K562 (cell line): Measurements from ENCODE around the gene ING5.

ENCODE experiments used
- BRCA1 ChIP-seq, 2 experiments: fragments of 450-650 bp in 1 of 2; sonication (generic) in 1 of 2; formaldehyde crosslinking in 1 of 2; IDR thresholded peaks; 2 replicates each; pipeline versions ENCODE4 v1.5.0 to v1.6.1; 2017 to 2020; ENCODE audit warnings: mild to moderate bottlenecking in 1 of 2, missing genetic modification reagents in 1 of 2
- DMBX1 ChIP-seq: fragments of 250-450 bp; sonication (Bioruptor Pico); IDR thresholded peaks from 2 replicates; pipeline ENCODE4 v1.8.0; 2022; ENCODE audit warnings: inconsistent platforms, mild to moderate bottlenecking, moderate library complexity, borderline replicate concordance
- EP300 ChIP-seq: IDR thresholded peaks from 2 replicates; pipeline ENCODE4 v1.6.1; 2012; ENCODE audit warnings: low read length, improper control_type of control experiment
- GTF2F1 ChIP-seq: IDR thresholded peaks from 2 replicates; pipeline ENCODE4 v1.6.1; 2011; ENCODE audit warnings: low read depth, low read length, improper control_type of control experiment
- JUN ChIP-seq, 2 experiments: sonication (generic) in 1 of 2; formaldehyde crosslinking in 1 of 2; IDR thresholded peaks; 2 replicates each; pipeline versions ENCODE4 v1.6.1 to v1.8.0; 2012 to 2022; ENCODE audit warnings: borderline replicate concordance in 2 of 2, mild to moderate bottlenecking in 2 of 2, improper control_type of control experiment in 1 of 2, low read depth in 1 of 2, low read length in 1 of 2, missing genetic modification reagents in 1 of 2
- POLR2AphosphoS5 ChIP-seq: IDR thresholded peaks from 2 replicates; pipeline ENCODE4 v1.6.1; 2011; ENCODE audit warnings: mild to moderate bottlenecking, low read depth, low read length, moderate library complexity; ENCODE audit not compliant: control insufficient read depth, insufficient read depth
- PREB ChIP-seq: sonication (generic); formaldehyde crosslinking; IDR thresholded peaks from 2 replicates; pipeline ENCODE4 v1.8.1; 2023; ENCODE audit warnings: mild to moderate bottlenecking, missing genetic modification reagents
- SMAD2 ChIP-seq: fragments of 150-350 bp; IDR thresholded peaks from 2 replicates; pipeline ENCODE4 v1.6.1; 2014; ENCODE audit warnings: low read depth, mild to moderate bottlenecking, low read length
- TAL1 ChIP-seq: fragments of 450-650 bp; IDR thresholded peaks from 2 replicates; pipeline ENCODE4 v1.6.1; 2016; ENCODE audit warnings: mild to moderate bottlenecking
- TEAD4 ChIP-seq, 2 experiments: sonication (generic) in 1 of 2; formaldehyde crosslinking in 1 of 2; IDR thresholded peaks; 2 replicates each; pipeline versions ENCODE4 v1.6.1 to v1.8.0; 2012 to 2022; ENCODE audit warnings: borderline replicate concordance in 1 of 2, inconsistent platforms in 1 of 2, low read length in 1 of 2, mild to moderate bottlenecking in 1 of 2, missing genetic modification reagents in 1 of 2
- YY1 ChIP-seq, 3 experiments: IDR thresholded peaks; 2 replicates each; pipeline ENCODE4 v1.6.1; 2011; ENCODE audit warnings: low read length in 2 of 3, mild to moderate bottlenecking in 2 of 3, moderate library complexity in 2 of 3, borderline replicate concordance in 1 of 3, control low read depth in 1 of 3, low read depth in 1 of 3; ENCODE audit not compliant: insufficient read depth in 3 of 3, insufficient replicate concordance in 2 of 3, control insufficient read depth in 1 of 3, insufficient read length in 1 of 3; ENCODE audit errors: extremely low read depth in 1 of 3
- ZNF778 ChIP-seq: fragments of 450-650 bp; formaldehyde crosslinking; IDR thresholded peaks from 2 replicates; pipeline ENCODE4 v1.4.0; 2020; ENCODE audit warnings: mild to moderate bottlenecking, moderate library complexity
- TF ChIP-seq, protein P1 (sequence below), 2 experiments: fragments of 450-650 bp; formaldehyde crosslinking in 1 of 2; IDR thresholded peaks; 2 replicates each; pipeline versions ENCODE4 v1.4.0 to v1.6.1; 2014 to 2020; ENCODE audit warnings: mild to moderate bottlenecking in 2 of 2, borderline replicate concordance in 1 of 2, low read depth in 1 of 2
- TF ChIP-seq, protein P2 (sequence below), 3 experiments: IDR thresholded peaks in 2 of 3; conservative IDR thresholded peaks in 1 of 3; 2 replicates each; pipeline ENCODE4 v1.5.1; 2011 to 2012; ENCODE audit warnings: low read length in 3 of 3, mild to moderate bottlenecking in 3 of 3, control low read depth in 2 of 3, improper control_type of control experiment in 1 of 3, inconsistent platforms in 1 of 3, low read depth in 1 of 3, mixed read lengths in 1 of 3, moderate library complexity in 1 of 3; ENCODE audit not compliant: insufficient read depth in 2 of 3

DNA sequence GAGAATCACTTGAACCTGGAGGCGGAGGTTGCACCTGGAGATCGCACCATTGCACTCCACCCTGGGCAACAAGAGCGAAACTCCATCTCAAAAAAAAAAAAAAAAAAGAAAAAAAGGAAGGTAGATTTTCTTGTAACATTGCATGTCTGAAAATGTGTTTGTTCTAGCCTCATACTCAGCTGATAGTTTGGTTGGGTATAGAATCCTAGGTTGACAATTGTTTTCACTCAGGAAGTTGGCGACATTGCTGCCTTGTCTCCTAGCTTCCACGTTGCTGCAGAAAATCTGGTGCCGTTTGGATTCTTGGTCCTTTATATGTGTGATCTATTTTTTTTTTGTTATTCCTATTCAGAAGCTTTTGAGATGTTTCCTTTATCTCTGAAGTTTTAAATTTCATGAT lies 4.7 kb downstream of the ING5 start:
- TF ChIP-seq PREB (CRISPR knock-in tag), result no peak
- no peak for TF ChIP-seq TEAD4 (IDR thresholded peaks at IDR 0.05; ENCODE audit: low read length)
- TF ChIP-seq TEAD4 (CRISPR knock-in tag; IDR thresholded peaks at IDR 0.05; ENCODE audit: borderline replicate concordance), result no peak
- no peak for TF ChIP-seq JUN (IDR thresholded peaks at IDR 0.05; ENCODE audit: borderline replicate concordance, low read depth, low read length)
- no peak for TF ChIP-seq JUN (CRISPR knock-in tag; IDR thresholded peaks at IDR 0.05; ENCODE audit: borderline replicate concordance)
- no peak for TF ChIP-seq BRCA1 (IDR thresholded peaks at IDR 0.05)
- TF ChIP-seq BRCA1 (CRISPR knock-in tag; IDR thresholded peaks at IDR 0.05), result no peak
- TF ChIP-seq, protein P1, sequence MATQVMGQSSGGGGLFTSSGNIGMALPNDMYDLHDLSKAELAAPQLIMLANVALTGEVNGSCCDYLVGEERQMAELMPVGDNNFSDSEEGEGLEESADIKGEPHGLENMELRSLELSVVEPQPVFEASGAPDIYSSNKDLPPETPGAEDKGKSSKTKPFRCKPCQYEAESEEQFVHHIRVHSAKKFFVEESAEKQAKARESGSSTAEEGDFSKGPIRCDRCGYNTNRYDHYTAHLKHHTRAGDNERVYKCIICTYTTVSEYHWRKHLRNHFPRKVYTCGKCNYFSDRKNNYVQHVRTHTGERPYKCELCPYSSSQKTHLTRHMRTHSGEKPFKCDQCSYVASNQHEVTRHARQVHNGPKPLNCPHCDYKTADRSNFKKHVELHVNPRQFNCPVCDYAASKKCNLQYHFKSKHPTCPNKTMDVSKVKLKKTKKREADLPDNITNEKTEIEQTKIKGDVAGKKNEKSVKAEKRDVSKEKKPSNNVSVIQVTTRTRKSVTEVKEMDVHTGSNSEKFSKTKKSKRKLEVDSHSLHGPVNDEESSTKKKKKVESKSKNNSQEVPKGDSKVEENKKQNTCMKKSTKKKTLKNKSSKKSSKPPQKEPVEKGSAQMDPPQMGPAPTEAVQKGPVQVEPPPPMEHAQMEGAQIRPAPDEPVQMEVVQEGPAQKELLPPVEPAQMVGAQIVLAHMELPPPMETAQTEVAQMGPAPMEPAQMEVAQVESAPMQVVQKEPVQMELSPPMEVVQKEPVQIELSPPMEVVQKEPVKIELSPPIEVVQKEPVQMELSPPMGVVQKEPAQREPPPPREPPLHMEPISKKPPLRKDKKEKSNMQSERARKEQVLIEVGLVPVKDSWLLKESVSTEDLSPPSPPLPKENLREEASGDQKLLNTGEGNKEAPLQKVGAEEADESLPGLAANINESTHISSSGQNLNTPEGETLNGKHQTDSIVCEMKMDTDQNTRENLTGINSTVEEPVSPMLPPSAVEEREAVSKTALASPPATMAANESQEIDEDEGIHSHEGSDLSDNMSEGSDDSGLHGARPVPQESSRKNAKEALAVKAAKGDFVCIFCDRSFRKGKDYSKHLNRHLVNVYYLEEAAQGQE (IDR thresholded peaks at IDR 0.05; ENCODE audit: borderline replicate concordance), result no peak
- TF ChIP-seq, protein P1 (CRISPR knock-in tag; IDR thresholded peaks at IDR 0.05; ENCODE audit: low read depth), result no peak
- TF ChIP-seq YY1 (IDR thresholded peaks at IDR 0.05; ENCODE audit: borderline replicate concordance in 1 of 3, control insufficient read depth in 1 of 3, extremely low read depth in 1 of 3, insufficient read depth in 3 of 3, insufficient read length in 1 of 3, insufficient replicate concordance in 2 of 3, low read depth in 1 of 3, low read length in 2 of 3), result no peak
- no peak for TF ChIP-seq POLR2AphosphoS5
- no peak for TF ChIP-seq EP300
- no peak for TF ChIP-seq DMBX1 (CRISPR knock-in tag)
- TF ChIP-seq, protein P2, sequence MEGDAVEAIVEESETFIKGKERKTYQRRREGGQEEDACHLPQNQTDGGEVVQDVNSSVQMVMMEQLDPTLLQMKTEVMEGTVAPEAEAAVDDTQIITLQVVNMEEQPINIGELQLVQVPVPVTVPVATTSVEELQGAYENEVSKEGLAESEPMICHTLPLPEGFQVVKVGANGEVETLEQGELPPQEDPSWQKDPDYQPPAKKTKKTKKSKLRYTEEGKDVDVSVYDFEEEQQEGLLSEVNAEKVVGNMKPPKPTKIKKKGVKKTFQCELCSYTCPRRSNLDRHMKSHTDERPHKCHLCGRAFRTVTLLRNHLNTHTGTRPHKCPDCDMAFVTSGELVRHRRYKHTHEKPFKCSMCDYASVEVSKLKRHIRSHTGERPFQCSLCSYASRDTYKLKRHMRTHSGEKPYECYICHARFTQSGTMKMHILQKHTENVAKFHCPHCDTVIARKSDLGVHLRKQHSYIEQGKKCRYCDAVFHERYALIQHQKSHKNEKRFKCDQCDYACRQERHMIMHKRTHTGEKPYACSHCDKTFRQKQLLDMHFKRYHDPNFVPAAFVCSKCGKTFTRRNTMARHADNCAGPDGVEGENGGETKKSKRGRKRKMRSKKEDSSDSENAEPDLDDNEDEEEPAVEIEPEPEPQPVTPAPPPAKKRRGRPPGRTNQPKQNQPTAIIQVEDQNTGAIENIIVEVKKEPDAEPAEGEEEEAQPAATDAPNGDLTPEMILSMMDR (IDR thresholded peaks at IDR 0.05 in 2 of 3, conservative IDR thresholded peaks at IDR 0.05 in 1 of 3; ENCODE audit: insufficient read depth in 2 of 3, low read depth in 1 of 3, low read length in 3 of 3), result no peak
- TF ChIP-seq ZNF778, result no peak
- no peak for TF ChIP-seq GTF2F1
- TF ChIP-seq TAL1, result no peak
- TF ChIP-seq SMAD2, result no peak
